Activated CD8-positive, alpha-beta memory T cell treated with anti-CD3 and anti-CD28 coated beads, Interleukin-2, amount 50 U/mL, for 4 hours (primary cell): ENCODE measurements around the gene ROGDI.

ENCODE experiments used
- DNase-seq: peaks from one replicate; pipeline ENCODE4 v3.0.0-alpha.2; 2020

The ROGDI gene

GRCh38 chr16:4813251-4814003 is 11.0 kb upstream of the ROGDI start:
- no peak for DNase-seq

- DNase-seq: no peak
Observed at GRCh38 chr16:4811773-4812172, 9.3 kb upstream of the ROGDI start.

- DNase-seq: no peak
Observed at GRCh38 chr16:4811242-4811641, 8.8 kb upstream of the ROGDI start.

- DNase-seq: no peak
Observed at GRCh38 chr16:4806280-4806679, 3.8 kb upstream of the ROGDI start.

GRCh38 chr16:4805231-4805630 is 2.8 kb upstream of the ROGDI start:
- DNase-seq: no peak

- no peak for DNase-seq
Observed at GRCh38 chr16:4803898-4804762, 1.7 kb upstream of the ROGDI start.

- DNase-seq: no peak
Observed at GRCh38 chr16:4803401-4803844, 990 bp upstream of the ROGDI start.

- peak; percentile 89 for DNase-seq
Observed at GRCh38 chr16:4802659-4803287, 340 bp upstream of the ROGDI start.

- DNase-seq: no peak
Observed at GRCh38 chr16:4801051-4801961, 1.1 kb downstream of the ROGDI start.

GRCh38 chr16:4800290-4801041 is 2.0 kb downstream of the ROGDI start:
- DNase-seq: no peak

- DNase-seq: no peak
Observed at GRCh38 chr16:4799171-4799855, 3.1 kb downstream of the ROGDI start.

- DNase-seq: no peak
Observed at GRCh38 chr16:4798456-4798855, 4.0 kb downstream of the ROGDI start.

- DNase-seq: no peak
Observed at GRCh38 chr16:4797805-4798252, 4.6 kb downstream of the ROGDI start.

- no peak for DNase-seq
Observed at GRCh38 chr16:4796982-4797804, 5.2 kb downstream of the ROGDI start.

- no peak for DNase-seq
Observed at GRCh38 chr16:4795828-4796572, 6.4 kb downstream of the ROGDI start.

GRCh38 chr16:4795181-4795827 is 7.1 kb downstream of the ROGDI start, which contains the start of gene SMIM22:
SMIM22 (plus strand) TSS chr16:4795369; CDS start chr16:4795735, 366 bp downstream.
- no peak for DNase-seq

GRCh38 chr16:4792951-4793513 is 9.4 kb downstream of the ROGDI start:
- DNase-seq: no peak

- DNase-seq: no peak
Observed at GRCh38 chr16:4790871-4791270, 11.6 kb downstream of the ROGDI start.
